ENCODE results near the gene PGAM1. TPM values are rescaled to one million over a fixed set of nuclear protein-coding genes. Genes with fewer than 3 reads are reported as not detected.

PGAM1 gene
- total and polyA plus RNA-seq, 9 of the 15 experiments (the other 6 are each of a cell fraction or from before 2014, with no cell fraction given): 40.3 to 559 (median 269) TPM

- TF ChIP-seq, protein P1, sequence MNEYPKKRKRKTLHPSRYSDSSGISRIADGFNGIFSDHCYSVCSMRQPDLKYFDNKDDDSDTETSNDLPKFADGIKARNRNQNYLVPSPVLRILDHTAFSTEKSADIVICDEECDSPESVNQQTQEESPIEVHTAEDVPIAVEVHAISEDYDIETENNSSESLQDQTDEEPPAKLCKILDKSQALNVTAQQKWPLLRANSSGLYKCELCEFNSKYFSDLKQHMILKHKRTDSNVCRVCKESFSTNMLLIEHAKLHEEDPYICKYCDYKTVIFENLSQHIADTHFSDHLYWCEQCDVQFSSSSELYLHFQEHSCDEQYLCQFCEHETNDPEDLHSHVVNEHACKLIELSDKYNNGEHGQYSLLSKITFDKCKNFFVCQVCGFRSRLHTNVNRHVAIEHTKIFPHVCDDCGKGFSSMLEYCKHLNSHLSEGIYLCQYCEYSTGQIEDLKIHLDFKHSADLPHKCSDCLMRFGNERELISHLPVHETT (CRISPR knock-in tag; conservative IDR thresholded peaks at IDR 0.05 in 1 of 2, IDR thresholded peaks at IDR 0.05 in 1 of 2): no peak
Measured at GRCh38 chr10:97385565-97385964, 40.4 kb upstream of the PGAM1 start (continued).

DNA sequence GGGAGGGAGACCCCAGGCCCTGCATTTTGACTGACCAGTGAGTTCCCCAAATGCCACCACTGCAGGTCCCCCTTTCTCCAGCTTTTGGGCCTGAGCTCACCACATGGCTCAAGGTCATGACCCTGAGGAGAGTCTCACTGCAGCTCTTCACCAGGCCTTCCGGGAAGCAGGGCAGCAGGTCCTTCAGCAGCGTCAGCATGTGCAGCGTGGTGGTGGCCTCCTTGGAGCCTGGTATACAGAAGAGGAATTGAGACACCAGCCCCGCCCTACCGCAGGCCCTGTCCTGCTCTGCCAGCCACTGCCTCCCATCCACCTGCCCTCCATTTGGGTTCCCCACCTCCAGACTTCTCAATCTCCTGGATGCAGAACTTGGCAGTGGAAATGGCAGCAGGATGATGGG, 37.8 kb upstream of the PGAM1 start:
- H3K27ac ChIP-seq (ENCODE audit: extremely low read depth, low read depth, low read length): peak overlapping the region; percentile 58; the same call in 2 of the 3 replicates
- H3K4me2 ChIP-seq (ENCODE audit: insufficient read depth, low read length): no peak overlapping the region
- ATAC-seq (no peak), DNase-seq (ENCODE audit: extremely low read depth in 1 of 4, low spot score in 3 of 4) (peak in 2 of 4 experiments; percentile 18 to 21), FAIRE-seq (no peak)
- H3K4me3 ChIP-seq: no peak overlapping the region
- no peak overlapping the region for H2AFZ ChIP-seq (ENCODE audit: low read depth, low read length)
- peaks cover 0 to 7% of the 10 kb centered on the region in 2 experiments; a peak in 3 of 5 replicates for H3K4me1 ChIP-seq (replicated peaks in 1 of 2; ENCODE audit: control insufficient read depth in 2 of 2, insufficient read depth in 2 of 2, low read length in 2 of 2)
- ChIA-PET CTCF (ENCODE audit: low intra/inter-chr PET ratio) (no interaction called here), POLR2A (interaction anchor here (0.6 to 0.8 kb wide), 4 partner anchors 12 to 270 kb away, joined by 3 to 4 read pairs (median 3); partner anchors contain the start of gene RRP12)
- H3K79me2 ChIP-seq (ENCODE audit: control insufficient read depth, insufficient read depth, low read length): no peaks in the 10 kb centered on the region
- TF ChIP-seq PHF21A (IDR thresholded peaks at IDR 0.05; ENCODE audit: borderline replicate concordance, low read depth) (no peak), RBFOX2 (IDR thresholded peaks at IDR 0.05; ENCODE audit: low read depth, low read length) (0 out of 2 replicates have a peak, but pooled peaks have one; percentile 22)
- intact Hi-C loops (cut with micrococcal nuclease): no loop called here
- no peaks in the 10 kb centered on the region for H3K27me3 ChIP-seq (ENCODE audit: control insufficient read depth in 2 of 2, insufficient read depth in 2 of 2, low read length in 2 of 2)
- H3K9me1 ChIP-seq (ENCODE audit: control insufficient read depth, insufficient read depth, low read length): no peaks in the 10 kb centered on the region
- H3K9ac ChIP-seq (ENCODE audit: insufficient read depth in 1 of 2, low read depth in 2 of 2, low read length in 2 of 2): peak overlapping the region in 1 of 2 experiments; percentile 15; a peak in 2 of 4 replicates
- H3K36me3 ChIP-seq (ENCODE audit: control insufficient read depth, insufficient read depth, low read length): peaks cover 73% of the 10 kb centered on the region; the same call in 2 of the 3 replicates
- no peaks in the 10 kb centered on the region for H4K20me1 ChIP-seq (replicated peaks; ENCODE audit: control insufficient read depth, insufficient read depth, low read length)
- H3K9me3 ChIP-seq (replicated peaks; ENCODE audit: control insufficient read depth, insufficient read depth, low read depth, low read length): no peaks in the 10 kb centered on the region
- in situ Hi-C loops (cut with MboI): no loop called here
- 85% methylated on average over 5 of the region's 5 CpGs for WGBS (ENCODE audit: insufficient coverage, low coverage, missing lambda C conversion rate)
- BruUV-seq (replicated peaks): no TSS peak

Measured in K562 (cell line).